Right lobe of liver (tissue), 4 donors: ENCODE data around the gene CEP20.

ENCODE experiments used
- POLR2A ChIP-seq: fragments of 450-650 bp; IDR thresholded peaks from one replicate; pipeline ENCODE4 v1.6.1; 2017; ENCODE audit warnings: antibody characterized with exemption, mild to moderate bottlenecking
- TF ChIP-seq, protein P1 (sequence below), 4 donors: fragments of 200-600 bp in 3 of 4; fragments of 450-650 bp in 1 of 4; IDR thresholded peaks; one replicate each; pipeline versions ENCODE4 v1.5.1 to v1.8.0; 2016 to 2022; ENCODE audit warnings: antibody characterized with exemption in 4 of 4, mild to moderate bottlenecking in 2 of 4
- donor health status: DM: no; HTN: no; CAD: no.
- donor health status: DM: no; HTN: no; CAD: no.
- donor health status: DM: no; HTN: yes; CAD: no.

DNA sequence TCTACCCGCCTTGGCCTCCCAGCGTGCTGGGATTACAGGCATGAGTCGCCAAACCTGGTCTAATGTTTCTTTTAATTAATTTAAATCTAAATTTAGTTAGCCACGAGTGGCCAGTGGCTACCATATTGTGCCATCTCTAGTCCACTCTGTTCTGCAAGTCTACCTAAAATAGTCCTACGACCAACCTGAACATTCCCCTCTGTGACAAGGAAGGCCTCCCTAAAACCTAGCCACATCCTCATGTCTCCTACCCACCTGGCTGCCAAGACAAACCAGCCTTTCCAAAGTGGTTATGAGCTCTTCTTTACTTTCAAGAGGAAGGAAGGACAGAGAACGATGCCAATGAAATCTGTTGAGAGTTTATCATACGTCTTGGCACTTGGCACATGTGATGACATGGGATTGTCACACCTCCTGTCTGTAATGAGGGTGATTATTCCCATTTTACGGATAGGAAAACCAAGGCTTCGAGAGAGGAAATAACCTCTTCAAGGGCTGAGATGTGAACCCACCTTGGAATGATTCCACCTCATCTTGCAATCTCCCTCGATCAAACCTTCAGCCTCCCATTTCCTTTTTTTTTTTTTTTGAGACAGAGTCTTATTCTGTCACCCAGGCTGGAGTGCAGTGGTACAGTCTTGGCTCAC lies 51.3 kb downstream of the CEP20 start:
- TF ChIP-seq, protein P1, sequence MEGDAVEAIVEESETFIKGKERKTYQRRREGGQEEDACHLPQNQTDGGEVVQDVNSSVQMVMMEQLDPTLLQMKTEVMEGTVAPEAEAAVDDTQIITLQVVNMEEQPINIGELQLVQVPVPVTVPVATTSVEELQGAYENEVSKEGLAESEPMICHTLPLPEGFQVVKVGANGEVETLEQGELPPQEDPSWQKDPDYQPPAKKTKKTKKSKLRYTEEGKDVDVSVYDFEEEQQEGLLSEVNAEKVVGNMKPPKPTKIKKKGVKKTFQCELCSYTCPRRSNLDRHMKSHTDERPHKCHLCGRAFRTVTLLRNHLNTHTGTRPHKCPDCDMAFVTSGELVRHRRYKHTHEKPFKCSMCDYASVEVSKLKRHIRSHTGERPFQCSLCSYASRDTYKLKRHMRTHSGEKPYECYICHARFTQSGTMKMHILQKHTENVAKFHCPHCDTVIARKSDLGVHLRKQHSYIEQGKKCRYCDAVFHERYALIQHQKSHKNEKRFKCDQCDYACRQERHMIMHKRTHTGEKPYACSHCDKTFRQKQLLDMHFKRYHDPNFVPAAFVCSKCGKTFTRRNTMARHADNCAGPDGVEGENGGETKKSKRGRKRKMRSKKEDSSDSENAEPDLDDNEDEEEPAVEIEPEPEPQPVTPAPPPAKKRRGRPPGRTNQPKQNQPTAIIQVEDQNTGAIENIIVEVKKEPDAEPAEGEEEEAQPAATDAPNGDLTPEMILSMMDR (IDR thresholded peaks at IDR 0.05), result no peak
- no peak for TF ChIP-seq POLR2A
